IMR-90 (cell line): Measurements from ENCODE around the gene CELSR1.

Source experiments
- BHLHE40 ChIP-seq: fragments of 150-350 bp; IDR thresholded peaks from 2 replicates; pipeline ENCODE4 v1.6.1; 2016; ENCODE audit warnings: mild to moderate bottlenecking, low read depth, low read length
- MAZ ChIP-seq: IDR thresholded peaks from 2 replicates; pipeline ENCODE4 v1.6.1; 2012; ENCODE audit warnings: low read depth, mild to moderate bottlenecking, low read length, improper control_type of control experiment, moderate library complexity, borderline replicate concordance
- MXI1 ChIP-seq: IDR thresholded peaks from 2 replicates; pipeline ENCODE4 v1.6.1; 2012; ENCODE audit warnings: low read depth, mild to moderate bottlenecking, low read length, moderate library complexity, borderline replicate concordance
- POLR2A ChIP-seq: IDR thresholded peaks from 2 replicates; pipeline ENCODE4 v1.6.1; 2012; ENCODE audit warnings: mild to moderate bottlenecking, low read depth, low read length
- RAD21 ChIP-seq: IDR thresholded peaks from 2 replicates; pipeline ENCODE4 v1.6.1; 2012; ENCODE audit warnings: low read length, improper control_type of control experiment
- RCOR1 ChIP-seq: IDR thresholded peaks from 2 replicates; pipeline ENCODE4 v1.6.1; 2012; ENCODE audit warnings: mild to moderate bottlenecking, low read length, improper control_type of control experiment; ENCODE audit not compliant: insufficient replicate concordance
- TF ChIP-seq, protein P1 (sequence below): conservative IDR thresholded peaks from 2 replicates; pipeline ENCODE4 v1.5.1; 2012; ENCODE audit warnings: mild to moderate bottlenecking, low read depth, low read length, improper control_type of control experiment

DNA sequence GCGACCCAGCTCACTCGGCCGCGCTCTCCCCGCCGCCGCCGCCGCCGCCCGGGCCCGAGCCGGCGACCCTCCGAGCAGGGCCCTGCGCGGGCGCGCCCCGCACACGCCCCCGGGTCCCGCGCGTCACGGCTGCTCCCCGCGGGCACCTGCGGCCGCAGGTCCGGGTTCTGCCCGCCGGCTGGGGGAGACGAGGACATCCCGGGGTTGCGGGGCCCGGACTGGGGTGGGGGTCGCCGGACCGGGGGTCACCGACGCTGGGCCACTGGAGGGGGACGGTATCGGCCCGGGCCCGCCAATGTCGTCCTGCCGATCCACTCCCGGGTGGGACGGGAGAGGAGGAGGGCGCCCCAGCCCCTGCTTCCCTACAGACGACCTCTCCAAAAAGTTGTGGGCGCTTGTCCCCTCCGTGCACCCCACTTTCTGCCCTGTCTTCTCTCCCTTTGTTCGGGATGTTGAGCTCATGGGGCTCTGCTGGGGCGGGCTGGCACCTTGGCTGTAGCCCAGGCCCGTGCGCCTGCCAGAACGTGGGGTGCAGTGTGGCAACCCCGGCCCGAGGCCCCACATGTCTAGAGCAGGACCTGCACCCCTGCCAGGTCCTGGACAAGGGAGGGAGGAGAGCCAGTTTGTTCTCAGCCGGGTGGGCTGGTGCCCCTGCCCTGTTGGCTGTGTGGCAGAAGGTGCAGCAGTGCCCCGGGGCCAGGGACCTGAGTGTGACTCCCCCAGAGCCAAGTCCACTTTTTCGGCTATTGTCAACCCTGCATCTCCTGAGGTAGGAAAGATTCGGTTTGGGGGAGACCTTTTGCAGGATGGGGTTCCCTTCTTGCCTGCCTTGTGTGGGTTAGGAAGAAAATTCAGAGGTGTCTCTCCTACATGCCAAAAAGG lies 40.2 kb upstream of the CELSR1 start:
- TF ChIP-seq MAZ (no peak), RAD21 (no peak), POLR2A (no peak), RCOR1 (no peak), BHLHE40 (no peak), MXI1 (no peak)
- TF ChIP-seq, protein P1, sequence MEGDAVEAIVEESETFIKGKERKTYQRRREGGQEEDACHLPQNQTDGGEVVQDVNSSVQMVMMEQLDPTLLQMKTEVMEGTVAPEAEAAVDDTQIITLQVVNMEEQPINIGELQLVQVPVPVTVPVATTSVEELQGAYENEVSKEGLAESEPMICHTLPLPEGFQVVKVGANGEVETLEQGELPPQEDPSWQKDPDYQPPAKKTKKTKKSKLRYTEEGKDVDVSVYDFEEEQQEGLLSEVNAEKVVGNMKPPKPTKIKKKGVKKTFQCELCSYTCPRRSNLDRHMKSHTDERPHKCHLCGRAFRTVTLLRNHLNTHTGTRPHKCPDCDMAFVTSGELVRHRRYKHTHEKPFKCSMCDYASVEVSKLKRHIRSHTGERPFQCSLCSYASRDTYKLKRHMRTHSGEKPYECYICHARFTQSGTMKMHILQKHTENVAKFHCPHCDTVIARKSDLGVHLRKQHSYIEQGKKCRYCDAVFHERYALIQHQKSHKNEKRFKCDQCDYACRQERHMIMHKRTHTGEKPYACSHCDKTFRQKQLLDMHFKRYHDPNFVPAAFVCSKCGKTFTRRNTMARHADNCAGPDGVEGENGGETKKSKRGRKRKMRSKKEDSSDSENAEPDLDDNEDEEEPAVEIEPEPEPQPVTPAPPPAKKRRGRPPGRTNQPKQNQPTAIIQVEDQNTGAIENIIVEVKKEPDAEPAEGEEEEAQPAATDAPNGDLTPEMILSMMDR, result no peak
